HUES6 (cell line): ENCODE data around the gene SACM1L.

Source experiments
- H3K27ac ChIP-seq: 2 replicates; pipeline ENCODE4 v1.7.0; 2013; ENCODE audit warnings: low read depth, mild to moderate bottlenecking, low read length, inconsistent platforms
- H3K27me3 ChIP-seq: 2 replicates; pipeline ENCODE4 v1.6.1; 2013; ENCODE audit warnings: low read length; ENCODE audit not compliant: control insufficient read depth, insufficient read depth
- H3K36me3 ChIP-seq: 2 replicates; pipeline ENCODE4 v1.6.1; 2013; ENCODE audit warnings: low read length; ENCODE audit not compliant: control insufficient read depth, insufficient read depth
- H3K4me1 ChIP-seq: 2 replicates; pipeline ENCODE4 v1.6.1; 2013; ENCODE audit warnings: low read length; ENCODE audit not compliant: control insufficient read depth, insufficient read depth
- H3K4me3 ChIP-seq: 2 replicates; pipeline ENCODE4 v1.5.1; 2013; ENCODE audit warnings: low read depth, low read length
- H3K9ac ChIP-seq: one replicate; pipeline ENCODE4 v1.6.1; 2013; ENCODE audit warnings: mild to moderate bottlenecking, low read length
- H3K9me3 ChIP-seq: 2 replicates; pipeline ENCODE4 v1.6.1; 2013; ENCODE audit warnings: low read depth, low read length; ENCODE audit not compliant: control insufficient read depth, insufficient read depth

The SACM1L gene, protein sequence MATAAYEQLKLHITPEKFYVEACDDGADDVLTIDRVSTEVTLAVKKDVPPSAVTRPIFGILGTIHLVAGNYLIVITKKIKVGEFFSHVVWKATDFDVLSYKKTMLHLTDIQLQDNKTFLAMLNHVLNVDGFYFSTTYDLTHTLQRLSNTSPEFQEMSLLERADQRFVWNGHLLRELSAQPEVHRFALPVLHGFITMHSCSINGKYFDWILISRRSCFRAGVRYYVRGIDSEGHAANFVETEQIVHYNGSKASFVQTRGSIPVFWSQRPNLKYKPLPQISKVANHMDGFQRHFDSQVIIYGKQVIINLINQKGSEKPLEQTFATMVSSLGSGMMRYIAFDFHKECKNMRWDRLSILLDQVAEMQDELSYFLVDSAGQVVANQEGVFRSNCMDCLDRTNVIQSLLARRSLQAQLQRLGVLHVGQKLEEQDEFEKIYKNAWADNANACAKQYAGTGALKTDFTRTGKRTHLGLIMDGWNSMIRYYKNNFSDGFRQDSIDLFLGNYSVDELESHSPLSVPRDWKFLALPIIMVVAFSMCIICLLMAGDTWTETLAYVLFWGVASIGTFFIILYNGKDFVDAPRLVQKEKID

DNA sequence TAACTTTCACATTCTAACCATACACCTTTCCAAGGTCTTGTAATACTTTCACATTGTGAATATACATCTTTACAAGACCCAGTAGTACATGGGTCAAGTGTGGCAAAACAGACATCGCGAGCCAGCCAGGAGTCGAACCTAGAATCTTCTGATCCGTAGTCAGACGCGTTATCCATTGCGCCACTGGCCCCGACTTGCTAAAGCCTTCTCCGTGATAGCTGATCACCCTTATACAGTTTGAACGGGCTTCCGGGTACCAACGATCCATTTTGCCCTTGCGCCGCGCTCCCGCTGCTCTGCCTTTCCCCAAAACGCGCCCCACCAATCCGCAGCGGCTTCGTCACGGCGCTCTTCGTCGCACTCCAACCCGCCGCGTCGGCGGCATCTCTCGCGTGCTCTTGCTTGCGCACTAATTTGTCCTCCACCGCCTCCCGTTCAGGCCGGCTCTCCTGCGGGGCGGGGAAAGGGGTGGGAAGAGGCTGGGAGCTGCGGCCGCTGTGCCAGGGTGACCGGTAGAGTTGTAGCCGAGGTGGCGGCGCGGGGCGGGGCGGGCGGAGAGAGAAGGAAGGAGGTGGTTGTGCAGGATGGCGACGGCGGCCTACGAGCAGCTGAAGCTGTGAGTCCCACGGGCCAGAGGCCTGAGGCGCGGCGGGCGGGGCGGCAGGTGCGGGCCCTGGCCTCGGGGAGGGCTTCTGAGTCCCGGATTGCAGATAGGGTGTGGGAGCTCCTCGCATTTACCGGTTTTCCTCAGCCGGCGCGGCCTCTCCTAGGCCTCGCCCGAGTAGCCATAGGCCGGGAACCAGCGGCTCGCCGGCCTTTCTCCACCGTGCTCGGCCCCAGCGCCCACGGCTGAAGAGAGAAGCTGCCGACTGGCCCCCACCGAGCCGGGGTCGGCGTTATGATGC lies at the start of gene SACM1L:
TSS of gene SACM1L (plus strand) at position 515 of the 905 bp plus-strand sequence. CDS start at position 585, 70 bp downstream.
- Histone ChIP-seq H3K27me3 (no peaks in the 10 kb centered on the region), H3K27ac (peak within 1 kb of the TSS; percentile 77), H3K9me3 (no peaks in the 10 kb centered on the region), H3K4me1 (peaks cover 36% of the 10 kb centered on the region), H3K36me3 (peaks cover 19% of the 10 kb centered on the region), H3K4me3 (peak within 1 kb of the TSS; percentile 72), H3K9ac (peak within 1 kb of the TSS; percentile 89)

DNA sequence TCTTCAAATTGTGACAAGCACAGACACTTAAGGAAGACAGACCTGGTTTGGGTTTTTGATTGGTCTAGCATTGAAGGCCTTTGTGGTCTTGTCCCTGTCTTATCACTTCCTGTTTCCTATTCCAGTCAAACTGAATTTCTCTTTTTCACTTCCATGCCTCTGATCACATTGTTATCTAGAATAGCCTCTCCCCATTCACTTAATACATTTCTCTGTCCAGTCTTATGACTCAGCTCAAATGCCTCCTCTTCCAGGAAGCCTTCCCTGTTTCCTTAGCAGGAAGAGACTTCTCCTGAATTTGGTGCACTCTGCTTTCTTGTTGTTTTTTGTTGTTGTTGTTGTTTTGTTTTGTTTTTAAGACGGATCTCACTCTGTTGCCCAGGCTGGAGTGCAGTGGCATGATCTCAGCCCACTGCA lies 49.1 kb upstream of the SACM1L start:
- Histone ChIP-seq H3K9me3 (no peaks in the 10 kb centered on the region), H3K36me3 (peaks cover 9% of the 10 kb centered on the region; the same call in 1 of the 2 replicates), H3K4me1 (peaks cover 44% of the 10 kb centered on the region), H3K27me3 (no peaks in the 10 kb centered on the region), H3K4me3 (no peak overlapping the region), H3K27ac (no peak overlapping the region), H3K9ac (no peak overlapping the region)

DNA sequence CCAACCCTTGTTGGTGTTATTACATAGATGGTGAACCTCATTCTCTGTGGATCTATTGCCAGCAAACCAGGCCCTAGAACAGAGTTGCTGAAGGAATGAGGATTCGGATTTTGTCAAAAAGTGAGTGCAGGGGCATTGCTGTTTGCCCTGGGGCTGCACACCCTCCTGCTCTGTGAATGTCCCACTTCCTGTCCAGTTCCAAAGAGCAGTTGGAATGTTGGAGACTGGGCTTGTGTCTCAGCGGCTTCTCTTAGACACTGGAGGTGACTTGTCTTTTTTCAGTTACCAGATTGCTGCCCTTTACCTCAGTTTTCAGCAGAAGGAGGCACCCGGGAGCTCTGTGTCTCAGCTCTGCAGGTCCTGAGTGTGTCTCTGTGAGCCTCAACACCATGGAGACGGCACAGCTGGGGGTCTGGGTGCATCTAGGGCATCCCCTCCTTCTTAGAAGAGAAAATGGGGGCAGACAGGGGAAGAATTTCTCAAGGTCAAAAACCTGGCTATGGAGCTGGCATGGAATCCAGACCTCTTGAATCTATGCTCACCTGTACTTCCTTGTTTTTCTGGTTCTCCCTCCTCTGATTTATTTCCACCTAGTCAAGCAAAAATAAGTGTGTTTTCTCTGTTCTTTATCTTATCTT lies 48.4 kb upstream of the SACM1L start:
- peaks cover 43% of the 10 kb centered on the region for H3K4me1 ChIP-seq
- H3K4me3 ChIP-seq: no peak overlapping the region
- H3K9me3 ChIP-seq: no peaks in the 10 kb centered on the region
- no peak overlapping the region for H3K9ac ChIP-seq
- 0 out of 2 replicates have a peak overlapping the region, but pooled peaks have one; percentile 1 for H3K27ac ChIP-seq
- H3K36me3 ChIP-seq: peaks cover 9% of the 10 kb centered on the region; the same call in 1 of the 2 replicates
- H3K27me3 ChIP-seq: no peaks in the 10 kb centered on the region

DNA sequence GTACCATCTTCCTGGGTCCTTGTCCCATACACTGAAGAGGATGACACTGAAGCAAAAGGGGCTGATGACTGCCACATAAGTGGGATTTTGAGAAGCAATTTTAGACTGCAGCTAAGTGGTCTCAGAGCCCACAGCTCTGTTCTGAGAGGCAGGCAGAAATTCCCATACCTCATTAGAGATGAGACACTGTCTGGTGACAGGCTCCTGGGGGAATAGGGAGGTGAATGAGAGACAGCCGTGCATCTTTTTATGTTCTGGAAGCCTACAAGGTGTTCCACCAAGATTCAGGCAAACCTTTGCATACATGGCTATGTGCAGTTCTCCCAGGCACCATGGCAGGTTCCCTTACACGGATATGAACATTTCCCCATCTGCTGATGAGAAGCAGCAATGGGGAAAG lies 47.4 kb upstream of the SACM1L start:
- Histone ChIP-seq H3K9ac (no peak overlapping the region), H3K27ac (no peak overlapping the region), H3K36me3 (peaks cover 7% of the 10 kb centered on the region), H3K27me3 (no peaks in the 10 kb centered on the region), H3K4me1 (peaks cover 34% of the 10 kb centered on the region), H3K4me3 (no peak overlapping the region), H3K9me3 (no peaks in the 10 kb centered on the region)

DNA sequence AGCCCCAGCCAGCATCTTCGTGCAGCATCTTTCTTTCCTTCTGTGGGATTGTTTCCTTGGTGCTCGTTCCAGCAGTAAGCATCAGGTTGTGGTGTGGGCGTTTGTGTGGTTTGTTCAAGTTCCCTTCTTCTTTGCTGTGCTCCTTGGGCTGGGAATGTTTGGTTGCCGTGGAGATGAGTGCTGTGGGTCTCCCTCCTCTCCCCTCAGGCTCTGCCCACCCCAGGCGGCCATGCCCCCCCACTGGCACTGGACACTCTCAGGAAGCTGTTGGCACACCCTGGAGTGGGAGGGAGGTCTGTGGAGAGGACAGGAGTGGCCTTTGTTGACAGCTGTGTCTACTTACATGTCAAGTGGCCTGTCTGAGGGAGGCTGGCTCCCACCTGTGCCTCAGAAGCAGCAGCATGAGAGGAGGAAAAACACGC lies 46.5 kb upstream of the SACM1L start:
- Histone ChIP-seq H3K4me1 (peaks cover 30% of the 10 kb centered on the region), H3K9me3 (no peaks in the 10 kb centered on the region), H3K27ac (no peak overlapping the region), H3K9ac (no peak overlapping the region), H3K4me3 (no peak overlapping the region), H3K27me3 (no peaks in the 10 kb centered on the region), H3K36me3 (peaks cover 5% of the 10 kb centered on the region)

DNA sequence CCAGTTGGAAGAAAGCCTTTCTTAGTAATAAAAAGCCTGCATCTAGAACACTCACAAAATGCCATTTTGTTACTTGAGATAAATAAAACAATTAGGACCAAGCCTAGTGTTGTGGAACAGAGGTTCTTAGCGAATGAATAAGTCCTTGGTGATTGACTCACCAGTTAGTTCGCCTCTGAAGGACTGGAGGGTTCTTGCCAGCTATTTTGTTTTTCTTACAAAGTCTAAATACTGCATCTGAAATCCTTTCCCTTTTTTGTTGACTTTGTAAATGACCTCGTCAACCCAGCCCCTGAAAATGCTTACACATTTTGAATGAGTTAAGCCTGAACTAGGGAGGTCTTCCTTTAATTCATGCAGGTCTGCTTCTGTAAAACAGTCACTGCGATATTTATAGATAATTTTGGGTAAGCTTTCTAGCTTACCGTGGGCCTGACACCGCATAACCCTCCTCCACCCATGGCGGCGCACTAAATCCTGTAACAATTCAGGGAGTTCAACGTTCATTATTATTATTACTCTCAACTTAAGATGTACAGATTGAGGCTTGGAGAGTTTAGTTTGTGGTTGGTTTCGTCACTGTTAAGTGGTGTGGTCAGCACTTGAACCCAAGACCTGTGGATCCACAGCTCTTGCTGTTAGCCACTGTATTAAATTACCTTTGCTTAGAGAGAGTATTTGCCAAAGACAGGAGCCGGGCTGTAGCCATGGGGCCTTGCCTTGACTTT lies 45.0 kb upstream of the SACM1L start:
- Histone ChIP-seq H3K27me3 (no peaks in the 10 kb centered on the region), H3K4me3 (no peak overlapping the region), H3K36me3 (peaks cover 9% of the 10 kb centered on the region), H3K4me1 (peaks cover 30% of the 10 kb centered on the region), H3K9me3 (no peaks in the 10 kb centered on the region), H3K9ac (no peak overlapping the region), H3K27ac (peak overlapping the region; percentile 62)

DNA sequence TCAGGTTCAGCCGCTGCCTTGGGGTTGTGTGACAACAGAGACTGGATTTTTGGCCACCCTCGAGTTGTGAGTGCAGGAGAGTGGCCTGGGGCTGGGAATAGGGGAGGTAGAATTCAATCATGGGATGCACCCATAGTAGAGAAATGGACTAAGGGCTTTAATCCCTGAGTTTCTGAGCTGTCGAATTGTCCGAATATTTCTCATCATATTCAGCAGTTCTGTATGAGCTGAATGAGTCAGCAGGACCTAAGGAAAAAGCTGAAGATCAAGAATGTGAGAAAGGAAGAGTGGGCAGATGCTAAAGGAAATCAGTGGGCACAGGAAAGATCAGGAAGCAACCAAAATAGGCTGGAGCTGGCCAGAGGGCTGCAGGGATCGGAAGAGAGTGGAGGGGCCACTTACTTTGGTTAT lies 44.4 kb upstream of the SACM1L start:
- Histone ChIP-seq H3K9me3 (no peaks in the 10 kb centered on the region), H3K9ac (no peak overlapping the region), H3K27ac (peak overlapping the region; percentile 62), H3K4me3 (no peak overlapping the region), H3K4me1 (peaks cover 30% of the 10 kb centered on the region), H3K27me3 (no peaks in the 10 kb centered on the region), H3K36me3 (peaks cover 9% of the 10 kb centered on the region)

DNA sequence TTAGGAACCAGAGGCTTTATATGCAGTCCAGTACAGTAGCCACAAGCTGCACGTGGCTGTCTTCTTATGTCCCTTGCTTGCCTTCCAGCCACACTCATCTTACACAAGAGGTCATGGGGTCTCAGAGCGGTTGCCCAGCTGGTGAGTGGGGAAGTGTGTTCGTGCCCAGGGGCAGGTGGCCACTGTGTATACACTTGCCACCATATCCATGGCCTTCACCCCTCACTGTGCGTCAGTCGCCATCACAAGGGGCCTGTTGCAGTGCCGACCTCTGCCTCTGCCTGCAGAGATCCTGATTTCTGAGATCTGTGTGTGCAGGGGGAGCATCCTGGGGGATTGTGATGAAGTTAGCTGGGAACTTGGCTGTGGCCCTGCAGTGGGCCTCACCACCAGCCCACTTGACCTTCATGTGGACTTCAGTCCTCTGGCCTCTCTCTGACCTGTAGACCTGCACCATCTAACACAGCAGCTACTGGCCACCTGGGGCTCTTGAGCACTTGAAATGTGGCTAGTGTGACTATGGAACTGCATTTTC lies 43.1 kb upstream of the SACM1L start:
- peaks cover 23% of the 10 kb centered on the region for H3K4me1 ChIP-seq

DNA sequence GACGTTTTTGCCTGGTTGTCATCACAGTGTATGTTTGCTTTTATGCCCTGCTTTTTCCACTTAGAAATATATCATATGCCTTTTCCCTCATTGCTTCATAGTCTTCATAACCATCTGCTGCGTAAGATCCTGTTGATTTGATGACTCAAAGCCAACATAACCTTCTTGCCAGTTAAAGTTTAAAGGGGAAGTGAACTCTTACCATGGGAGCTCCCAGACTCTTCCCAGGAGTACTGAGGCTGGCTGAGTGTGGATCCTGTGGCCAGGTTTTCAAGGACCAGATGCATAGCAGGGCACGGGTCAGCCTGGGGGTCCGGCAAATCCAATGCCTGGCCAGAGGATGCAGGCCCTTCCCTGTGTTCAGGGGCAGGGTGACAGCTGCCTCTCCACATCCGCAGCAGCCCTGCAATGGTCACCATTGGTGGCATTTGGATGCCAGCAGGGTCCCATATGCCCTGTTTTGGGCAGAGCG lies 42.0 kb upstream of the SACM1L start:
- Histone ChIP-seq H3K9ac (no peak overlapping the region), H3K4me1 (peaks cover 22% of the 10 kb centered on the region), H3K27ac (no peak overlapping the region), H3K36me3 (peaks cover 7% of the 10 kb centered on the region), H3K9me3 (no peaks in the 10 kb centered on the region), H3K4me3 (no peak overlapping the region), H3K27me3 (no peaks in the 10 kb centered on the region)

More for the DNA sequence above, 43.1 kb upstream of the SACM1L start:
- H3K4me3 ChIP-seq: no peak overlapping the region
- H3K36me3 ChIP-seq: peaks cover 7% of the 10 kb centered on the region
- H3K9ac ChIP-seq: no peak overlapping the region
- no peak overlapping the region for H3K27ac ChIP-seq
- H3K9me3 ChIP-seq: no peaks in the 10 kb centered on the region
- H3K27me3 ChIP-seq: no peaks in the 10 kb centered on the region

DNA sequence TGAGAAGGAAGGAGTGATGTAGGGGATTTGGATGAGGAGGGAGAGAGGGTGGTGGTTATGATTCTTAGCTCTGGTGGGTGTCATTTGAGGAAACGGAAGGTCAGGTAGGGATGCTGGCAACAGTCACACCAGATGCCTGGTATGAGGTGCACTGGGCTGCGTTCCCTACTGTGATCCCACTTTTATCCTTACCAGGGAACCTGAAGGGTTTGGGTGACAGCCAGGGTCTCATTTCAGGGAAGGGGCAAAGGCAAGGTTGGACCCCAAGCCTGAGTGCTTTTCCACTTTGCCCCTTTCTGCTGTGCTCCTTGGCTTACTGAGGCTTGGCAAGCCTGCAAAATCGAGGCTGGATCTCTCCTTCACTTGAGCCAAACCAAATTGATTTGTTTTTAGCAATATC lies 36.0 kb upstream of the SACM1L start:
- H3K9ac ChIP-seq: no peak overlapping the region
- no peaks in the 10 kb centered on the region for H3K9me3 ChIP-seq
- peaks cover 3% of the 10 kb centered on the region; the same call in 1 of the 2 replicates for H3K4me1 ChIP-seq
- H3K4me3 ChIP-seq: no peak overlapping the region
- no peaks in the 10 kb centered on the region for H3K27me3 ChIP-seq
- no peak overlapping the region for H3K27ac ChIP-seq
- H3K36me3 ChIP-seq: peaks cover 5% of the 10 kb centered on the region; the same call in 1 of the 2 replicates
